ENCODE results near the gene NTMT1.
A peak's percentile ranks its signal among the peaks of the same experiment; 100 is the strongest.

NTMT1 gene

DNA sequence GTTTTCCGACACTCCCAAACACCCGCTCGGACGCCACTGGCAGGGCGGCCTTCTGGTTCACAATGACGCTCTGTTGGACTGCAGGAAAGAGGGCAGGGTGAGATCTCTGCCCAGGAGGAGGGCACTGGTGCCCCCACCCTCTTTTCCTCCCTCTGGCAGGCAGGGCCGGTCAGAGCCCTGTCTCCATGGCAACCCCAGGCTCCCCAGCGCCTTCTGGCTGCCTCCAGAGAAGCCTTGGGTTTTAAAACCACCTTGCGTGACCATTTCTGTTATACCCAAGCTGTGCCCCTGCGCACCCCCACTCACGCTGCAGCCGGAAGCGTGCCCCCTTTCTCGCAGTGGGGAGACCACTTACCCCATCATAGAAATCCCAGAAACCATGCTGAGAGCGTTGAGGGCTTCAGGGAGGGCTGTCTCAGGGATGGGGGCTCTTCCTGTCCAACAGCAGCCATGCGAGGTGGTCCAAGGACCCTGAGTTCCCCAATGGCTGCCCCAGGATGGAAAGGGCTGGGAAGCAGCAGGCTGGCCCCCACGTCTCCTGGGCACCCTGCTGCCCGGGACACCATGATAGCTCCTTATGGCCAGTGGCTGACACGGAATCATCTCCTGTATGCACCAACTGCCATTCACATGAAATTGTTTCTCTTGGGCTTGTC, 12.3 kb upstream of the NTMT1 start:
- no peak for DNase-seq (ENCODE audit: low read depth, low spot score)

DNA sequence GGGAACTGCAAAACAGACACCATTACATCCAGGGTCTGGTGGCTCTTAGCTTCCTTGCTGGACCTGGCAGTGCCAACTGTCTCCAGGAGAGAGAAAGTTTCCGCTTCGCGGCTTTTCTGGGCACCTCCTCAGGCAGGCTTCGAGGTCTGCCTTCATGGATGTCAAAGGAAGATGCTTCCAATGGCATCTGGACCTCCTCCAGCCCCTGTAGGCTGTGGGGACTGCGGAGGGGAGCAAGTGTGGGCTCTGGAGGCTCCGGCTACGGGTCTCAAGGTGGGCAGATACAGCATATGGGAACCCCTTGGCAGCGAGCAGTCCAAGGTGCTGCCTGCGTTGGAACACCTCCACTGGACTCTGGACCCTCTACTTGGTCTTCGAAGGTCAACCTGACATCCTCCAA, 11.0 kb upstream of the NTMT1 start:
- DNase-seq (ENCODE audit: low read depth, low spot score) = no peak

DNA sequence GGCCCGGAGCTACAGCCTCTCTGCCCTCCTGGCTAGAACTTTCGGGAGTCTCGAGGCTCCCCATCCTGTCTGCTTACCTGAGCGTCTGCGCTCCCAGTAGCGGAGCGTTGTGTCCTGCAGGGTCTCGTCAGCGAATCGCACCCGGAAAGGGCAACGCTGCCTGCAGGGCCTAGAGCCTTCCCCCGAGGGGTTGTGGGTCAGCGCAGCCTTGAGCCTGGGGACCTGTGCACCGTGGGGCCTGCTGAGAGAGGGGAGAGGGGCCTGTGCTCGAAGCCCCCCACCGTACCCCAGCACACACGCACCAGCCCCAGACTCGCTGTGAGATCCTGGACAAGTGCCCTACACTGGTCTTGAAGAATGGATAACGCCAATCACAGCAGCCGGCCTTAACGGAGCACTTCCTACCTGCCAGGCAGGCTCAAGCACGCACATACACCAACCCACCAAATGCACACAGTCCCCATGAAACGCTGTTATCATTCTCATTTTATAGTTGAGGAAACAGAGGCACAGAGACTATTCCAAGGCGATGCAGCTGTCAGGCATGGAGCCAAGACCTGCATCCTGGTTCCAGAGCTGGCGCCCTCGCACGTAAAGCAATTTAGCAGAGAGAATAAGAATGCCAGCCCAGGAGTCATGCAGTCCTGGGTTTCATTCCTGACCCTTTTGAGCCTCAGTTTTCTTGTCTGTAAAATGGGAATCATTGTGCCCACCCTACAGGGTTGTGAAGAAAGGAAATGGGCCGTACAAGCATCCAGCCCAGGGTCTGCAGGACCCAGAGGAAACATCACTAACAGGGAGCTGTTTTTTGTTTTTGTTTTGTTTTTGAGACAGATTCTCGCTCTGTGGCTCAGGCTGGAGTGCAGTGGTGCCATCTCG, 10.3 kb upstream of the NTMT1 start:
- no peak for DNase-seq (ENCODE audit: low read depth, low spot score)

DNA sequence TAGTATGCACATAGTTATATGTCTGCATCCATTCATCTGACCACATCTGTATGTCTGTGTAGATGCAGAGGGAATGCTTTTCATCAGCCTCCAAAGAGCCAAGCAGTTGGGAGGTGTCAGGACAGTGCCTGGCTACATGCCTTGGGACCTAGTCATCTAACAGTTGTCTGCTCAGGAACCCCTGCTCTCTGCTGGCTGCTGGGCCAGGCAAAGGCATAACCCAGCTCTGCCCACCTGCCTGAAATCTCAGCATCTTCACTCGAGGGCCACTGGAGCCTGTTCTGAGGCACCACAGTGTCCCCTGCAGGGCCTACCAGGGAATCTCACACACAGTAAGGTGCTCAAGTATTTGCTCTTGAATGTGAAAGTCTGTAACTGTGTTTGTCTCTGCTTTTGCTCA, 8.8 kb upstream of the NTMT1 start:
- DNase-seq (ENCODE audit: low read depth, low spot score) = no peak

DNA sequence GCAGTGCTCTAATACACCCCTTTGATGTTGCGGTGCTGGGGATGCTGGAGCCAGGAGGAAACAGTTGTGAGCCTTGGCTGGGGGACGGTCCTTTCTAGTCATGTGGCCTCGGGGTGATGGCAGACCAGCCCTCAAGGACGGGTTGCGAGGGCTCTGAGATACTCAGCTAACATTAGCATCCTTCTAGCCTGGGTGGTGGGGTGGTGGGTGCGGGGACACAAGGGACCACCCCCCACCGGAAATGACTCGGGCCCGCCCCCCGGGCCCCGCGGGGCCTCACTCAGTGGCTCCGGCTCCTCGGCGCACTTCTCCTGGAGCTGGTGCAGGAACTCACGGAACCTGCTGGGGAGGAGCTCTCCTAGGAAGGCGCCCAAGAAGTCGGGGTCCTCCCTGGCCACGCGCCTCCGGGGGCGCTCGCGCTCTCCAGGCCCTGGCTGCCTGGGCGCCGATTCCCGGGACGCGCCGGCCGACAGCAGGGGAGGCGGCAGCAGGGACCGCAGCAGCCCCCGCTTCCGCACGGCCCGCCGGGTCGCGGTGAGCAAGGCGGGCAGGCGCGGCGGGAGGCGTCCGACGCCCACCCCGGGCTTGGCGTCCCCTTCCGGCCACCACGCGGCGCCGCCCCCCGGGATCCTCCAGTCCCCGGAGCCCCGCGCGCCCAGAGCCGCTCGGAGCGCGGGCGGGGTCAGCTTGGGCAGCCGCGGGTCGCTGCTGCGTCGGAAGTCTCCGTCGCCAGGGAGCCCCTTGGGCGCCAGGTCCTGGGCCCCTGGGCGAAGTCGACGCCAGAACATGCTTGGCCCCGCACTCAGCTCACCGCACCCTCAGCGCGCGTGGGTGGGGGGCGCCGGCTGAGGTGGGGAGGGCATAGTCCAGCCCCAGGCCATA, 5.9 kb upstream of the NTMT1 start:
- DNase-seq (ENCODE audit: low read depth, low spot score) = no peak

DNA sequence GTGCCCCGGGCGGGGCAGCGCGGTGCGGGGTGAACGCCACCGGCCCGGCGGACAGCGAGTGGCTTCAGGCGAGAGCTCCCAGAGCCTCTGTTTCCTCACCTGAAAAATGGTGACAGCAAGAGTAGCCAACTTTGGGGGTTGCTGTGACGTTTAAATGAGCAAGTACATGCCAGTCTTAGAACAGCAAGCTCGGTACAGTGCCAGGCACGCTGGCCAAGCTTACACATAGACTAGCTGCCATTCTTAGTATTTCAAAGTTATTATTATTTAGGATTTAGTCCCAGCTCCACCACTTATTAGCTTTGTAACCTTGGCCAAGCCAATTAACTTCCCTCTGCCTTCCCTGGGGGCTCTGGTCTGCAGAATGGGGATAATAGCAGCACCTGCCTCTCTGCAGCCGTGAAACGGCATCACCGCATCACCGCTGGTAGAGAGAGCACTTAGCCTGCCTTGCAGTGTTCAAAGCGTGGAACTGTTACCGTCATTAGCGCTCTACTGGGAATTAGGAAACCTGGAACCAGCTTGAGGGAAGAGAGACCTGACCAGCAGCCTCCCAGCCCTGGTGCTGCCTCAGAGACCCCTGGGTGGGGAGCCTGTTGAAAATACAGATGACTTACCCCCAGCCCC, 5.2 kb upstream of the NTMT1 start, which contains the start of gene C9orf50:
C9orf50 (minus strand) TSS at position 433 of the 627 bp plus-strand sequence. CDS start 527 bp downstream, outside the sequence.
- DNase-seq (ENCODE audit: low read depth, low spot score) = no peak

DNA sequence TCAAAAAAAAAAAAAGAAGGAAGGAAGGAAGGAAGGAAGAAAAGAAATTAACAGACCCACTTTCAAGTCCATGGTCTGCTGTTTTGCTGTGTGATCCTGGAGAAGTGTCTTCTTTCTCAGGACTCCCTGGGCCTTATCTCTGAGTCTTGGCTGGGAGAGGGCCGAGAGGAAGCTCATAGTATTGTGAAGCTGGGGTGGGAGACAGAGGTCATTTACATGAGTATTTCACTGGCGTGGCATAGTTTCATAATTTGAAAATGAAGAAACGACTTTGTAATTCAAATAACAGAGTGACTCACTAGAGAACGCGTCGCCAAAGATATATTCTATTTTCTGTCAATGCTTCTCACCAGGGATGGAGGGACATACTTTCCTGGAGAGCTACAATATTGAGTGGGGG, 2.6 kb upstream of the NTMT1 start:
- DNase-seq (ENCODE audit: low read depth, low spot score) = no peak

DNA sequence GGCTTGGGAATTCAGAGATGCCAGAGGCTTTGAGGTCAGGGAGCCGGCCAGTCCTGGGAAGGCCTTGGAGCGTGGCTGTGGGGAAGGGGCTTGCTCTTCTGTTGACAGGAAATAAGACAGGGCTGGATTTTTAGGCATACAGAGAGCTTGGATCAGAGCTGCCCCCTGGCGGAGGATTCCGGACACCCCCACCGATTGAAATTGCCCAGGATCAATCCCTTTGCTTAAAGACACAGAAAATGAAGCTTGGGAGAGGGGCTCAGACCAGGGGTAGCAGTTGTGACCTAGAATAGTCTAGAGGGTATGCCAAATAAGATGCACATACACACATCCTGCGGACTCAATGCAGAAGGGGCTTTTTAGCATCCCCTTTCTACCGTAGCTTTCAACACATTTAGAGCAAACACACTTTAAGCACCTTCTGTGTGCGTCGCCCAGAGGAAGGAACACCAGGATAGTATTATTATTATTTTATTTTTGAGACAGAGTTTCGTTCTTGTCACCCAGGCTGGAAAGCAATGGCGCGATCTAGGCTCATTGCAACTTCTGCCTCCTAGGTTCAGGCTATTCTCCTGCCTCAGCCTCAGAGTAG, 1.7 kb upstream of the NTMT1 start:
- DNase-seq (ENCODE audit: low read depth, low spot score) = no peak

DNA sequence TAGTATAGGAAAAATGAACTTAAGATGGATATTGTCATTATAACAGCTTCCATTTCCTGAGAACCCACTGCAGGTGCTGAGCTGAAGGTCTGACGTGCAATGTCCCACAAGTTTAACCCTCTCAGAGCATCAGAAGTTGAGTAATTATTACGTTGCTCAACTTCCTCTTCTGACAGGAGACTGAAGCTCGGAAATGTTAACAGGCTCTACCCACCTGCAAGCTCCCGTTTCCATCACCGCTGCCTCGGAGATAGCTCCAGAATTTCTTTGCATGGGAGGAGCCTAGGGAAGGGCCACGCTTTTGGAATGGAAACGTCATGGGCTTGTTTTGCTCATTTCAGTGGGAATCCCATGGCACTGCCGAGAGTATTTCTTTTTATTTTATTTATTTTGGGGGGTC, 1.0 kb upstream of the NTMT1 start:
- no peak for DNase-seq (ENCODE audit: low read depth, low spot score)

DNA sequence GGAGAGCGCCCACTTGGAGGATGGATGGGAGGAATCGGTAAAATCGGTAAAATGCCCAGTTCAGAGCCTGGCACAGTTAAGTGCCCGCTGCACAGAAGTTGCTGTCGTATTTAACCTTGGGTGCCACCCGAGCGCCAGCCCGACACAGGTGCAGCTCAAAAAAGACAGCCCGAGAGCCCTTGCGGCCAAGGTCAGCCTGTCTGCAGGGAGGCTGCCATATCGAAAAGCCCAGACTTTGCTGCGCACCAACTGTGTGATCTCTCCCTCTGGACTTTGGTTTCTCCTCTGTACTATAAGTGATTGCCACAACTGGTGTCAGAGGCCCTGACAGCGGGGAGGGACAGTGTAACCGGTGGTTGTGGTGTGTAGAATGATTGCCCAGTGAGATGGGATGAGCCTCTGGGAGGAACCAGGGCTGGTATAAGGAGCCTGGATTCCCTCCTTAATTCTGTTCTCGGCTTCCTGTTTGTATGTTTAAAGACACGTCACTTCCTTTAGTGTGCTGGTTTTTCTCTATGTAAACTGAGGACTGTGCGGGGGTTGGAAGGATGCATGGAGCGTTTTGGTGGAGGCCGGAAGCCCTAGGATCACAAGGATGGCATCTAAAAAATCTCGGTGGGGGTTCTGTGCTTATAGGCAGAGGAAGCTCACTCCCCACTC, 792 bp downstream of the NTMT1 start:
- DNase-seq (ENCODE audit: low read depth, low spot score) = no peak

DNA sequence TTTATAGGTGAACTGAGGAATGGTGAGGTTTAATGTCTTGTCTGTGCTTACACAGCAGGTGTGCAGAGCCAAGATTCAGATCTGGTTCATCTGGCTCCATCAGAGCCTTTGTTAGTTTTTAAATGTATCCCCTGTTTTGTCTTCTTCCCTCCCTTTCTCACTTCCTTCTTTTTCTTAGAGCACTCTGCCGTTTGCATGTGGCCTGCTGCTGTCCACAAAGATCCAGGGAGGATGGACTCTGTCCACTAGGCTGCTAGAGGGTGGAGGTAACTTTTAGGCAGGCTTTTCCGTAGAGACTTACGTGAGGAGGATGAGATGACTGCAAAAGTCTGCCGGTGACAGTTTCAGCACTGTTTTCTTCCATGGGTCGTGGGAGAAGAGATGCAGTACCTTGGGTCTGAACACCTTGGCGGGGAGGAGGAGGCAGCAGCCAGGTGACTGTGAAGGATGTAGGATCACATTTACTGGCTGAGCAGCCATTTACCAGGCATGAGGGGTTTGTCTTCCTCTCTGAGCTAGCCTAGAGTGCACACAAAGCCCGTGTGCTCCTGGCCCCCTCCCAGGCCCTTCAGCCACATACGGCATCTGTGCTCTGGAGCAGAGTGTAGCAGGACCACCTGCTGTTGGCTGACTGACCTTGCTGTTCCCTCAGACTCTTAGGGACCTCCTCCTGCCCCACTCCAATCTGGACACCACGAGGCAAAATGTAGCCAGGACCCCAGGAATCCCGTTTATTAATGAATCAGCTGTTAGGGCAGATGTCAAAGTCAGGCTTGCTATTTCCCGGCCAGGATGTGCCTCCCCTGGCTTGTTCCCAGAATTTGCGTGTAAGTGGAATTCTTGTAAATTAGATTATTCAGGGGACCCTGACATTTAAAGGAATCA, 1.8 kb downstream of the NTMT1 start:
- DNase-seq (ENCODE audit: low read depth, low spot score) = peak; percentile 85

DNA sequence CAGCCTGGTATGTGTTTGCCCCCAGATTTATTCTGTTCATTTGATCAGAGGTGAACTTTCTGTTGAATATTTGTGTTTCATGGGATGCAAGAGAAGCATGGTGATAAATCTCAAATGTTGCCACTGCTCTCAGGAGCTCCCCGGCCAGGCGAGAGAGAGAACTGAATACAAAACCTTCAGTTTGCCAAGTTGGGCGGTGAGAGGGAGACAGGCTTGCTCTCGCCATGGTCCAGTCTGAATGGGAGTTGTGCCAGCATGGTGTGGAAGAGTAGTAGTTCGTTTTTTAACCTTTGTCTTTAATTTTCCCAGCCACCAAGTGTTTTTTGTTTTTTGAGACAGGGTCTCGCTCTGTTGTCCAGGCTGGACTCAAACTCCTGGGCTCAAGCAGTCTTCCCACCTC, 2.7 kb downstream of the NTMT1 start:
- DNase-seq (ENCODE audit: low read depth, low spot score) = no peak

DNA sequence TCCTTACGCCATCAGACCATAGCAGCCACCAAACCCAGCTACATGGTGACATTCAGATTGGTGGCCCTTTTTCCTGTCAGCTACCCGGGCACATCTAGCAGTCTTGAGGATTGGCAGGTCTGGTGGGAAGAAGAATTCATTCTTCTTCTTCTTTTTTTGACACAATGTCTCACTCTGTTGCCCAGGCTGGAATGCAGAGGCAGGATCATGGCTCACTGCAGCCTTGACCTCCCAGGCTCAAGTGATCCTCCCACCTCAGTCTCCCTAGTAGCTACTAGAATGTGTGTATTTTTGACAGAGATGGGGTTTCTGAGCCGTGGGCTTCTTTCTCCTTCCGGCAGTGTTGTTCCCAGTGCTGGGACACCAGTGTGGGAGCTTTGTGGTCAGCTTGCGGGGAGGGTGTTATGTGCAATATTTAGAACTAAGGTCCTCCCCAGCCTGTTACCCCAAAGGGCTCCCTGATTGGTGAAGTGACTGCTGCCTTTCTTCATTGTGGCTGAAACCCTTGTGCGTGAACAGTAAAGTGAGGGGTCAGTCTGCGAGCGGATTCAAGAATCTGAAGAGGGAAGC, 3.4 kb downstream of the NTMT1 start:
- DNase-seq (ENCODE audit: low read depth, low spot score) = no peak

DNA sequence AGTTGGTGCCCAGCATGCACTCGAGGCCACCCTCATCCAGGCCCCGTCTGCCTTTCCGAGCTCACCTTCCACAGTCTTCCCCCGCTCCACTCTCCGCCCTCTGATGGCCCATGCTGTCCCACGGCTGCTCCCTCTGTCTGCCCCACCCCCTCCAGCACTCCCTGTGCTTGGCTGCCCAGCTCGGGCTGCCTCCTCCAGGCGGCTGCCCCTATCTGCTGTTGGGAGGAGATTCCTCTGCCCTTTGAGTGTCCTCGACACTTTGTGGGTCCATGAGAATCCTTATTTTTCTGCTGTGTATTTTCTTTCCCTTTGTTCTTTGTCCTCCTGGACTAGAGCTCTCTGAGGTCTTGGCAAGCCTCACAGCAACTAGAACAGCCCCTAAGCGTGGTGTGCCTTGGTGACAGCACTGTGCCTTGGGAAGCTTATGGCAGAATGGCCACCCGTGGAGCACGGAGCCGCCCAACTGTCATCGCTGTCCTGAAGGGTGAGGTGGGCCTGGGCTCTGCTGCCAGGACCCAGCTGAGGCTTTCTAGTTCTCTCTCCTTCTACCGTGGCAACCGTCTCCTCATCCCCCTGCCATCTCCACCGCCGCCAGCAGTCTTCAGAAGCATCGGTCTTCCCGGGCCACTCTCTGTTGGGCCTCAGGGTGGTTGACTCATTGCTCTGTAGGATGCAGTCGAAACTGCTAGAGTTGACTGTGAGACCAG, 5.2 kb downstream of the NTMT1 start:
- DNase-seq (ENCODE audit: low read depth, low spot score) = no peak

DNA sequence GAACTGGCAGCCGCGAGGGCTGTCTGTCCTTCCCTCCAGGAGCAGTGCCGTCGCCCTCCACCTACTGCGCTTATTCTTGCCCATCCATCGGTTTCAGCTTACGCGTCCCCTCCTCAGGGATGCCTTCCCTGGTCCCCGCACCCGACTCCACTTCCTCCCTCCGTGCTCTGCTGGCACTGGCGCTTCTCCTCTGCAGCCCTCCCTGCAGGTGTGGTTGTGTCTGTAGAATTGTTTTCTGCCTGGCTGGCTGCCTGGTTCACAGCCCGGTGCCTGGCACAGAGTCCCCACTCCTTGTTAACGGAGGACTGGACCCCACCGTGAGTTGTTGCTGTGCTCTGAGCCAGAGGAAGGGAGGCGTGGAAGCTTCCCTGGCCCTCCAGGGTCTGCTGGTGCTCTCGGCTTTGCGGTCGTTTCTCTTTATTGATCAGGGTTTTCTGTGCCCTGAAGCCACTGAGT, 5.7 kb downstream of the NTMT1 start:
- no peak for DNase-seq (ENCODE audit: low read depth, low spot score)

DNA sequence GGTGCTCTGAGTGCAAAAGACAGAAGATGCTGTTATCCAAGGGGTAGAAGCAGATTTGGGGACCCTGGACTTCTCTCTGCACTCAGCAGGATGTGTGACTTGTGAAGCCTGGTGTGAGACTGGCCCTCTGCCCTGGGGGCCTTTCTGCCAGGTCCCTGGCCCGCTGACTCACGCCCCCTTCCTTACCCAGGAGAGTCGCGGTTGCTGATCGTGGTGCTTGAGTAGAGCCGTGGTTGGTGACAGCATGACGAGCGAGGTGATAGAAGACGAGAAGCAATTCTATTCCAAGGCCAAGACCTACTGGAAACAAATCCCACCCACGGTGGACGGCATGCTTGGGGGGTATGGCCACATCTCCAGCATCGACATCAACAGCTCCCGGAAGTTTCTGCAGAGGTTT, 6.5 kb downstream of the NTMT1 start:
- no peak for DNase-seq (ENCODE audit: low read depth, low spot score)

DNA sequence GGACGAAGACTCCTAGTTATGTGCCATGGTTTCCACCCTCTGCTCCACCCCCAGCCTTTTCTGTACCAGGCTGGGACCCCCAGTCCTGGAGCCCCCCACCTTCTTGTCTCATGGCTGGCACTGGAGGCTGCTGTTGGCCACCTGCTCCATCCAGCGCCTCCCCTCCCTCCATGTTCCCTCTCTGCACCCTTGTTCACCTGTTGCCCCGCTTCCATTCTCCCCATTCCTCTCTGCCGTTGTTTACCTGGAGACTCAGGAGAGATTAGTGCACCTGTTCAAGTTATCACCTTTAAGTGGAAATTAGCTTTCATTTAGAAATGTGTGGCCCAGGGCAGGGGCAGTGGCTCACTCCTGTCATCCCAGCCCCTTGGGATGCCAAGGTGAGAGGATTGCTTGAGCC, 7.2 kb downstream of the NTMT1 start:
- no peak for DNase-seq (ENCODE audit: low read depth, low spot score)

DNA sequence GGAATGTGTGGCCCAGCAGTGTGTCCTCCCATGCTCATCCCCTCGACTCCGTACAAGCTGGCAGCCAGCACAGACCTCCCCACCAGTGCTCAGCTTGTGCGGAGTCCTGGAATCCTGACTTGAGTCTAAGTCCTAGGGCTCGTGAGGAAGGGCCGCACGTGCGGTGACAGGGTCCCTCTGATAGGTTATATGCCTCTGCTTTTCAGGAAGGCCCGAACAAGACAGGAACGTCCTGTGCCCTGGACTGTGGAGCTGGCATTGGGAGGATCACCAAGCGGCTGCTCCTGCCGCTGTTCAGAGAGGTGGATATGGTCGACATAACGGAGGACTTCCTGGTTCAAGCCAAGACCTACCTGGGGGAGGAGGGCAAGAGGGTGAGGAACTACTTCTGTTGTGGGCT, 7.9 kb downstream of the NTMT1 start:
- DNase-seq (ENCODE audit: low read depth, low spot score) = no peak
